Measurements from ENCODE around the gene ZNF865.

Gene ZNF865

GRCh38 chr19:55644842-55645511, 39.5 kb downstream of the ZNF865 start:
- no peak for DNase-seq (ENCODE audit: low read depth)

- no peak for DNase-seq (ENCODE audit: low read depth)
Measured at GRCh38 chr19:55645512-55645881, 40.0 kb downstream of the ZNF865 start.

- DNase-seq (ENCODE audit: low read depth), result no peak
Measured at GRCh38 chr19:55646889-55647731, 41.7 kb downstream of the ZNF865 start.

GRCh38 chr19:55647732-55648584, 42.5 kb downstream of the ZNF865 start, which contains the start of gene CCDC106:
CCDC106 (plus strand) TSS chr19:55648212; CDS start chr19:55649047, 835 bp downstream.
- no peak for DNase-seq (ENCODE audit: low read depth)

- DNase-seq (ENCODE audit: low read depth), result no peak
Measured at GRCh38 chr19:55648585-55649267, 43.3 kb downstream of the ZNF865 start.

- no peak for DNase-seq (ENCODE audit: low read depth)
Measured at GRCh38 chr19:55649268-55650125, 44.0 kb downstream of the ZNF865 start.

GRCh38 chr19:55650126-55650557, 44.7 kb downstream of the ZNF865 start:
- DNase-seq (ENCODE audit: low read depth), result no peak

- no peak for DNase-seq (ENCODE audit: low read depth)
Measured at GRCh38 chr19:55650602-55651230, 45.3 kb downstream of the ZNF865 start.

GRCh38 chr19:55651236-55651635, 45.8 kb downstream of the ZNF865 start:
- DNase-seq (ENCODE audit: low read depth), result no peak

GRCh38 chr19:55652311-55653128, 47.1 kb downstream of the ZNF865 start:
- DNase-seq (ENCODE audit: low read depth), result no peak

- peak; percentile 99 for DNase-seq (ENCODE audit: low read depth)
Measured at GRCh38 chr19:55653651-55654322, 48.3 kb downstream of the ZNF865 start.

GRCh38 chr19:55654323-55654867, 48.9 kb downstream of the ZNF865 start:
- peak; percentile 100 for DNase-seq (ENCODE audit: low read depth)

GRCh38 chr19:55654868-55655647, 49.6 kb downstream of the ZNF865 start, which contains the start of gene U2AF2:
U2AF2 (plus strand) TSS chr19:55655035; CDS start chr19:55655105, 70 bp downstream.
- peak; percentile 81 for DNase-seq (ENCODE audit: low read depth)

GRCh38 chr19:55655648-55656040, 50.2 kb downstream of the ZNF865 start:
- no peak for DNase-seq (ENCODE audit: low read depth)

- DNase-seq (ENCODE audit: low read depth), result no peak
Measured at GRCh38 chr19:55656552-55656951, 51.1 kb downstream of the ZNF865 start.

- no peak for DNase-seq (ENCODE audit: low read depth)
Measured at GRCh38 chr19:55656988-55657747, 51.7 kb downstream of the ZNF865 start.
